NCI-H2196 treated with DMSO at 0.1 percent for 48 hours (cell line): ENCODE results near the gene COL19A1.
"Not testable (repeated sequence)": the region's sequence is repeated elsewhere in the genome, so short reads cannot be mapped to it uniquely, and the experiment has no call there.

Source experiments
- DNase-seq: peaks from one replicate; lab custom pipeline; 2025; ENCODE audit not compliant: unreplicated experiment; lab: John Stamatoyannopoulos, UW

COL19A1 gene

DNA sequence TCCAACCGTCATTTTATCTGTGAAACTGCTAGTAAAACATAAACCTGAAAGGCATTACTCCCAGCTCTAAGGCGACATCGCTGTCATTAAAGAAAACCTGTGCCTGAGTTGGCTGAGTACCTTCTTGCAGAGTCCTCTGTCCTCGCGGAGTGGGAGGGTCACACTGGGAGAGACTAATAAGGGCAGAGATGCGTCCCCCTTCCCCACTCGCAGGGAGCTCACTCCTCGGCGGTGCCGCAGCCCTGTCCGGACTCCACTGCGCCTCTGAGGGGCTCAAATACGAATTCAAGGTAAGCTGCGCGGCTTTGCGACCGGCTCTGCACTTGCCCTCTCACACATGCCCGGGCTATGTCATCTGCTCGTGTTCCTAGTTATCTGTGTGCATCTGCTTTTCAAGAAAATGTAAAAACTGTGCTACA, at the start of gene COL19A1:
Gene COL19A1 (plus strand): TSS at position 206 of the 419 bp plus-strand sequence. CDS start 13,012 bp downstream, outside the sequence.
- DNase-seq, result no peak

GRCh38 chr6:69816569-69816968, 49.8 kb upstream of the COL19A1 start:
- no peak for DNase-seq

DNA sequence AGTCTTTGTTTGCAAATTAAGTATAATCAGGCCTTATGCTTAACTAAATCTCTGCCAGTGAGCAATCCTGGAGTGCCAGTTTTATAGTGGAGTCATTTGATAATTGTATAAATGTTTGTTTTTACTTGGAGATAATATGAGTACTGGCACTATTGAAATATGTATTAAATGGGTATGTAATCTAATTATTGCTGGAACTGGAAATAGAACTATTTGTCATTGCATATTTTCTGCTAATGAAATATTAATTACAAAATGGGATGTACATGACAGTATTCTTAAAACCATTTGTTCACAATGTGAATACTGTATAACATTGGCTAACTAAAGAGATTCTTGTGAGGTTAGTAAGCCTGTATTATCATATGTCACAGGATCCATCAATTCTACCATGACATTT, 49.0 kb upstream of the COL19A1 start:
- DNase-seq, result no peak

DNA sequence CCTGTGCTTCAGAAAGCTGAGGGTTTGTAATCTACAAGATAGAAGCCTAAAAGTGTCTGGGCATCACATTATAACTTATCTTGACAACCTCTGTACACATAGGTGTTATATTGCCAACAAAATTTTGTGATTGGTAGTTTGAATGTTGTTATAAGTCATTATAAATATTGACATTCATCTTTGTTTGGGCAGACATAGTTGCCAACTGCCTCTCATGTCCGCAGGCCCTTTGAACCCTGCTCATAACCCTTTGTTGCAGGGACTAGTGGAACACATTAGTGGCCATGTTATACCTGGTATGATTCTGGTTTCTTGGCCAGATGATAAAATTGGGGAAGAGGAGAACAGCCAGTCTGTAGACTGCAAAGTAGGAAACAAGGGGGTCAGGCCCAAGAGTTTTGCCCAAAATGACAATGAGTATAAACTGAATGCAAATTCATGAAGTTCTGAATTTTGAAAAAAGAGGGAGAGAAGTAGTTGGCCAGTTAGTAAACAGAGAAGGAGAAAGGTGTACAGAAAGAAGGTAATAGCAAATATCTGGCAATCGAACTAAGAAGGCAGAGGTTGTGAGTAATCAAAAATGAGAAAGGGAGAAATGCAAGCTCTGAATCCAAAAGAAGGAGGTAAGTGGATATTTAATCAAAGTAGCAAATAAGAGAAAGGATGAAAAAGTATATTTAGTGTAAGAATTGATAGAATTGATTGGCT, 48.0 kb upstream of the COL19A1 start:
- no peak for DNase-seq

DNA sequence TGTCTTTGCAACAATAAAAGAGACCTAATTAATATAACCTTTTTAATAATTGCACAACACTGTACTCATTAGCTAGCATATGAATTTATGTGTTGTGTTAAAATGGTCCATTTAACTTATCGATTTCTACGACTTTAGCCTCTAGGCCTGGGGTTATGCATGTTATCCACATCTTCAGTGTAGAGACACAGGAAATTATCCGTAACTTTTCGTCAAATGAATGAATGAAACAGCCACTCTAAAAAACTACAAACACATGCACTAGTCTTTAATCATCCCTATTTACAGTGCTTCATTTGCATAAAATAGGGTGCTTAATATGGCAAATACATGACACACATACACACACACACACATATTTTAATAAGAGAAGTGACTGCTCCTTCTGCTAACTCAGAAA, 47.2 kb upstream of the COL19A1 start:
- DNase-seq, result no peak

DNA sequence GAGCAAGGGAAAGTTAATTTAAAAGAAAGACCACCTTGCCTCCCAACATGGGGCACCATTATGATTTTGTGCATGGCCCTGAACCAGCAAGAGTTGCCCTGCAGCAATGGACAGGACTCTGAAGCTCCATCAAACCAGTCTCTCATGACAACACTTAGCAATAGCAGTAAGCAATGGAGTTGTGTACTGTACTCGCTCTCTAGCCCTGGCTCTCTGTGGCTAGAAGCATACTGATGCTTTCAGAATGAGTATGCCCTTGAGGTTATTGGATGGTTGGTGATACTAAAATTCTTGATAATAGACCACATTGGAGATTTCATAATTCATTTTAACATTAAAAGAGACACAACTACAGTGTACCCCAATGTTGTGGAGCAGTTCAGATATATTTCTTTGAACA, 46.3 kb upstream of the COL19A1 start:
- DNase-seq, result no peak

GRCh38 chr6:69820438-69820837, 45.9 kb upstream of the COL19A1 start:
- no peak for DNase-seq

DNA sequence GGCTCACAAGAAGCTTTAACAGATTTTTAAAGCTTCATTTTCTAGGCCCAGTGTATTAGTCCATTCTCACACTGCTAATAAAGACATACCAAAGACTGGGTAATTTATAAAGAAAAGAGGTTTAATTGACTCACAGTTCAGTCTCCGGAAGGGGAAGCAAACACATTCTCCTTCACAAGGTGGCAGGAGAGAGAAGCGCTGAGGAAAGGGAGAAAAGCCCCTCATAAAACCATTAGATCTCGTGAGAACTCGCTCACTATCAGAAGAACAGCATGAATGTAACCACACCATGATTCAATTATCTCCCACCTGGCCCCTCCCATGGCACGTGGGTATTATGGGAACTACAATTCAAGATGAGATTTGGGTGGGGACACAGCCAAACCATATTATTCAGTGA, 42.0 kb upstream of the COL19A1 start:
- DNase-seq, result not testable (repeated sequence)

DNA sequence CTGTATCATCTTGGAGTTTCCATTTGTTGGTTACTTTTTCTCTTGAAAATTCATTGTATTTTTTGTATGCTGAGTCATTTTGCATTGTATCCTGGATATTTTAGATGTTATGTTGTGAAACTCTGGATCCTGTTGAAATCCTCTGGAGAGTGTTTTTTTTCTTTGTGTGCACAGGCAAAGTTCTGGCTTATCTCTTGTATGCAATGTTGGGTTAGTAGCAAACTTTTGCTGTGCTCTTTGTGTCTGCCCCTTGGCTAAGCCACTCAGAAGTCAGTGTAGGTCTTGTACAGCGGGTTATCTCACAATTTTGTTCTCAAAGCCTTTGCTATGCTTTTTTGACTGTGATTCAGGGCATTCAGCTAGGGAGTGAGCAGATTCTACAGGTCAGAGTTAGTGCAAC, 40.5 kb upstream of the COL19A1 start:
- no peak for DNase-seq

DNA sequence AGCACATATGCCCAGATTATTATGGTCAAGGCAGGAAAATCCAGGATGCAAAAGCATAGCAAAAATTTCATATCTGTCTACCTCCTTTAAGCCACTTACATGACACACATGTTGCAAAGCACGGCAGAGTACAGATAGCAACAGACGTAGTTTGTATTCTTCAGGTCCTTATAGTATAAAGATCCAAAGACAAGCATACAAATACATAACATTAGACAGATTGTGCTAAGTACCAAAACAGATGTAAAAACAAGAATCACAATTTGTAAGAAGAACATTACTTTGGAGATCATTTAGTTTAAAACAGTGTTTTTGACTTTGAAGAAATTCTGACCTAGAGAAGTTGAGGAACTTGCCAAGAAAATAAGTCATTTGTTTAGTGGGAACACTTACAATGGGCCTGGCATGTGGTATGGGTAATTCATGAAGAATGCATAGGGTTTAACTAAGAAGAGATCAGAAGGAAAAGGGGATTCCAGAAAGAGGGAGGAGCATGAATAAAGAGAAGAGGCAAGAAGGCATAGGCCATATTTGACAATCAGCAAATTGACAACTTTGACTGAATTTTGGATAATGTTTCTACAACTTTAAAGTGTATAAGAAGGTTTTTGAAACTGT, 39.0 kb upstream of the COL19A1 start:
- DNase-seq, result no peak

- no peak for DNase-seq
These were observed 33.8 kb upstream of the COL19A1 start for GRCh38 chr6:69832558-69832957.

GRCh38 chr6:69835414-69836179, 30.8 kb upstream of the COL19A1 start:
- no peak for DNase-seq

- no peak for DNase-seq
These were observed 24.5 kb upstream of the COL19A1 start for GRCh38 chr6:69841862-69842261.

DNA sequence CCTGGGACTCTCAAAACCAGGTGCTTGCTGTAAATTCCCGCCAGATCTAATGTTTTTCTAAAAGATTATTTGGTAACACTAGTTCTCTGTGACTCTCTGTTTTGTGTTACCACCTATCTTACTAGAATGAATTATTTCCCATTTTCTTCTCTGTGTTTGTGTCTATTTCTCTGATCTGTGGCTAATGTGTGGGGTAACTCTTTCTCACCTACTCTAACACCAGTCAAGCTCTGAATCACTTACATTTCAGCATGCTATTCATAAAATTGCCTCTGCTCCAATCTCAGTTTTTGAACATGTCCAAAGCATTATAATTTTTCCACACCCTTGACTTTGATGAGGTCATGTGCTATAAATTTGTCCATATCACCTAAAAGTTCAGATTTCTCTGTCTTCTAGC, 23.2 kb upstream of the COL19A1 start:
- no peak for DNase-seq

- DNase-seq, result no peak
These were observed 20.0 kb upstream of the COL19A1 start for GRCh38 chr6:69846312-69846711.

- no peak for DNase-seq
These were observed 19.4 kb upstream of the COL19A1 start for GRCh38 chr6:69846770-69847491.

- DNase-seq, result no peak
These were observed 18.9 kb upstream of the COL19A1 start for GRCh38 chr6:69847492-69847788.

DNA sequence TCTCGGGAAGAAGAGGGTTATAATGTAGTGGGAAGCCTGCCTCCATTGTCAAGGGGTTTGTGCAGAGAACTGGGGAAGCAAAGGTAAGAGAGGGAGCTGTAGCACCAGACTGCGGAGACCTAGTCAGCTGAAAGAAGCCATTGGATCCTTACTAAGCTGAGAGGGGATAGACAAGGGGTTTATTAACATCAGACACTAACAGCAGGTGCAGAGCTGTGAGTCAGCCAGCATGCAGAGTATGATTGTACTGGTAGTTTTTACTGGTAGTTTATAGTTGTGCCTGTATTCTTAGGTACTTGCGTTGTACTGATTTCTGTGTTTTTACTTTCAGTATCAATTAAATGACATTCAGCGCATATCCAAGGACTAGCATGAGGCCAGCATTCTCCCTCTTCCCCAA, 17.8 kb upstream of the COL19A1 start:
- DNase-seq, result no peak

GRCh38 chr6:69852706-69853105, 13.7 kb upstream of the COL19A1 start:
- DNase-seq, result no peak

- no peak for DNase-seq
These were observed 4.4 kb upstream of the COL19A1 start for GRCh38 chr6:69861986-69862385.

- no peak for DNase-seq
These were observed 2.6 kb upstream of the COL19A1 start for GRCh38 chr6:69863766-69864165.

DNA sequence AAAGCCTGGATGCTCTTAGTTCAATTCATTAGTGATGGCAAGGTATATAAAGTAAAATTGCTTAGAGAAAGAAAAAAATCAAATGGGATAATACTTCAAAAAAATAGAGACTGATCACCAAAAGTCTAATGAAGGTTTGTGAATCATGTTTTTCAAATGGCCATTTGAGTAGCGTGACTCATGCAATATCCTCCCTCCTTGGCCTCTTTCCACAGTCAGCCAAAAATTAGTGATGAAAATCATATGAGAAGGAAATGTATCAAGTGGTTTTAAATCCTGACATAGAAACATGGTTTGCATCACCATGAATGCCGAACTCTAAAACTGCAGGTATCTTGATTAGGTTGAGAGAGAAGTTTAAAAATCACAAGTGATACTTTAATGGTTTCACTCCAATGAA, 1.2 kb upstream of the COL19A1 start:
- DNase-seq, result no peak
